Renal cortical epithelial cell (primary cell): Measurements from ENCODE around the gene FAM136A. TPM values are rescaled to one million over a fixed set of nuclear protein-coding genes. Genes with fewer than 3 reads are reported as not detected.
"Not testable (repeated sequence)": the region's sequence is repeated elsewhere in the genome, so short reads cannot be mapped to it uniquely, and the experiment has no call there.

Experiments
- DNase-seq: peaks from one replicate; pipeline ENCODE4 v3.0.0-alpha.2; 2011; ENCODE audit warnings: low read depth
- total RNA-seq: library from RNA; depleted of rRNA; stranded (reverse); fragments of >200 nt; gene quantifications from 2 replicates; pipeline ENCODE4 v1.2.3, GENCODE V29; 2014

The FAM136A gene
- 48.4 and 49.3 TPM in 2 replicates for total RNA-seq

GRCh38 chr2:70301344-70302194, at the start of gene FAM136A:
TSS of gene FAM136A (minus strand) at chr2:70302067. CDS start at chr2:70302011, 56 bp downstream.
- peak; percentile 35 for DNase-seq

- no peak for DNase-seq
These were observed 48.2 kb upstream of the FAM136A start for GRCh38 chr2:70349921-70350685.

GRCh38 chr2:70347831-70348230, 46.0 kb upstream of the FAM136A start:
- DNase-seq, result no peak

- DNase-seq, result peak; percentile 82
These were observed 42.3 kb upstream of the FAM136A start for GRCh38 chr2:70344195-70344594.

DNA sequence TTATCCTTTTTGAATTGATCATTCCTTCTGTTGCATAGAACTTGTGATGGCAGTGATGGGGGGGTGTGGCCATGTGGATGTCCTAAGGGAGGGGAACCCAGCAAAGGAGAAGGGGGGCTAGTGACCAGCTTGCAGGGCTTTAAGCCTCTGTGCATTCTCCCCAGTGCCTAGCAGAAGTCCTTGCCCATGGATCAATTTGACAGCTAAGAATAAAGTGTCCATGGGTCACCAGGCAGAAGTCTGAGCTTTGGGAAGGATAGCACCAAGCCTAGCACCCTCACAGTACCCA, 39.6 kb upstream of the FAM136A start:
- no peak for DNase-seq

- DNase-seq, result peak; percentile 42
These were observed 39.1 kb upstream of the FAM136A start for GRCh38 chr2:70340761-70341476.

GRCh38 chr2:70340075-70340474, 38.2 kb upstream of the FAM136A start:
- no peak for DNase-seq

DNA sequence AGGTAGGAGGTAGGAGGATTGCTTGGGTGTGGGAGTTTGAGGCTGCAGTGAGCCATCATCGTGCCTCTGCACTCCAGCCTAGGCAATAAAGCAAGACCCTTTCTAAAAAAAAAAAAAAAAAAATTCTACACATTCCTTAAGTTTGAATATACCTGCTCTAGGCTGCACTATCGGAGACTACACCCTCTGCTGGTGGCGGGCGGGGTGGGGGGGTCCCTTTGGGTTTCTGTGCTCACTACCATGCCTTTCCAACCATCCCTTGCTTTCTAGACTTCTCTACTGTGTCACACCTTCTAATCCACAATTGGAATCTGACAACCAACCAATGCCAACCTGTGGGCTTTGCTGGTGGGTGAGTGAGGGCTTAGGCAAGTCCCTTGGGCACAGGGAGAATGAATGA, 34.7 kb upstream of the FAM136A start:
- no peak for DNase-seq

DNA sequence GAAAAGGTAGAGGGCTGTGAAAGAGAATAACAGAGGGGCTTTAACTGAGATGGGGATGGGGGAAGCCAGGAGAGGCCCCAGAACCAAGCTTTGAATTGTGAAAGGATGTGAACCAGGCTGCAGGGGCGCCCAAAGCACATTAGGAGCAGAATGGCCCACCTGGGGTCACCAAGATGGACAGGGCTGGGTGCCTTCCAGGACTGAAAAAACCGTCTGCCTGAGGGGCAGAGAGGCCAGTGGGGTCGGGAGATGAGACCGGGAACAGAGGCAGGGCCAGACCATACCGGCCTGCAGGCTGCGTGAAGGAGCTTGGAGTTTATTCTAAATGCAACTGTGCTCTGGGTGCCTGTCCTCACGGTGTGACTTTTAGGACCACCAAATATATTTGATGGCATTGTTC, 29.1 kb upstream of the FAM136A start:
- no peak for DNase-seq

GRCh38 chr2:70330476-70330875, 28.6 kb upstream of the FAM136A start:
- DNase-seq, result no peak

DNA sequence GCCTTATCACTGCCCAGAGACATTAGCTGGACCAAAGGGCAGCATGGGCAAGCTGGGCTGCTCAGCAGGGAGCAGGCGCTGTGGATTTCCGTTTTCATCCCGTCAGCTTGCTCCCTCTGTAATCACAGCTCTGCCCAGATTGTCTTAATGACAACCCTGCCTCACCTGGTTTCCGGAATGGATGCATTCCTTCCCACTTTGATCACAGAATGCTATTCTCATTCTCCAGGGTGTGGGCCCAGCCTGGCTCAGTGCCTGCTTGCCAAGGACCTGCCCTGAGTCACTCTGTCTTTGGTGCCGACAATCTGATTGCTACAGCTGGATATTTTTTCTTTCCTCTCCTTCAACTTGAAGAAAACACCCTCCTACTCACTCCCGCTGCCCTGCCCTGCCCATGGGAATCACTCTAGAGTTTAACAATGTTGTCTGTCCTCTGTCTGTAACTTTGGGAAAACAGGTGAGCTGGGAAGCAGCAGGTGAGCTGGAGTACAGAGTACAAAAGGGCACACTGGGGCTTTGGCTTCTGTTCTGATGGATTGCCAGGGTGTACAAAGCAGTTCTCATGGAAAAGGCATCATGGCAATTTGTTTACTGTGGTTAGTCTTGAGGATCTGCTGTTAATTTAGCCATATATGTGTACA, 27.2 kb upstream of the FAM136A start:
- peak; percentile 83 for DNase-seq

- no peak for DNase-seq
These were observed 24.0 kb upstream of the FAM136A start for GRCh38 chr2:70325875-70326274.

DNA sequence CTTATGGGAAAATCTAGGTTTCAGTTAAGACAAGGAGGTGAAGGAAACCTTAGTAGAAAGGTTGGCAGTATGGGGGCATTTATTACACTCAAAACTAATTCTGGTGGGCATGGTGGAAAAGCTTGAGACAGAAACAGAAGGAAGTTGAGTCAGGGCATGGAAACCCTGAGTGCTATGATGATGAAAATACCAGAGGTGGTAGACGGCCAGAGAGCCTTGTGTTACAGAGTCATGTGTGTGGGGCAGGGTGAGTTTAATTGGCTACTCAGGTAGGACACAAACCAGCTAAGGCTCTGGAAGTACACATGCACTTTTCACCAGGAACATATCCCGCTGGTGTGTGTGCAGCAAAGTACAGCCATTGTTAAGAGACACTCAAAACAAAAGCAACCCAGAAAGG, 20.7 kb upstream of the FAM136A start:
- DNase-seq, result no peak

DNA sequence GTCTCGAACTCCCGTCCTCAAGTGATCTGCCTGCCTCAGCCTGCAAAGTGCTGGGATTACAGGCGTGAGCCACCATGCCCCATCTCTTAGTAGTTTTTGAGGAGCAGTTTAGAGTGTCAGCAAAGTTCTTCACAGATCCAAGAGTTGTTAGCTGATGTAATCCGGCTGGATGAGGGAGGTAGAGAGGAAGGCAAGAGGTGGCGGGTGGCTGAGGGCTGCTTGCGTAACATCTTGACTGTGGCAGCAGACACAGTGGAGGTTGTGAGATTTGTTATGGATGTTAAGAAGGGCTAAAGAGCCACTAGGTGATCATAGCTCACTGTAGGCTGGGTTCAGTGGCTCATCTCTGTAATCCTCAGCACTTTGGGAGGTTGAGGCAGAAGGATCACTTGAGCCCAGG, 19.5 kb upstream of the FAM136A start:
- DNase-seq, result no peak

- no peak for DNase-seq
These were observed 12.8 kb upstream of the FAM136A start for GRCh38 chr2:70314640-70315039.

GRCh38 chr2:70312560-70312959, 10.7 kb upstream of the FAM136A start:
- DNase-seq, result no peak

DNA sequence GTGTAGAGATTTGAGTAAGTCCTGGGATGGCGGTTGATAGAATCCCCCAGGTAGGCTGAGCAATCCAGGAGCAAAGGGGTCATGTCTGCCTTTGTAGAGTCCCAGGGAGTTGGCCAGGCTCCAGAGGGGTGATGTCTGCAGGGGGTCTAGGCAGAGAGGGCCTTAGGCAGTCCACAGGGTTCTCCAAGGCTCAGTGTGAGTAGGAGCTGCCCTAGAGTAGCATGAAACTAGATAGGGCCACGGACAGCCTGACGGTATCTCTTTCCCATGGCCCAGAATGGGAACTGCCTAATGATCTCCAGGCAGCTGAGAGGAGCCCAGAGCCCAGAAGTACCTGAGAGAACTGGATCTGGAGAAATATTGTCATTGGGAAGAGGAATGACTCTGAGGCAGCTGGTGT, 9.0 kb upstream of the FAM136A start:
- no peak for DNase-seq

GRCh38 chr2:70305531-70305930, 3.7 kb upstream of the FAM136A start:
- DNase-seq, result no peak

GRCh38 chr2:70304498-70304897, 2.6 kb upstream of the FAM136A start:
- no peak for DNase-seq

GRCh38 chr2:70303186-70303585, 1.3 kb upstream of the FAM136A start:
- DNase-seq, result no peak

- DNase-seq, result not testable (repeated sequence)
These were observed 304 bp upstream of the FAM136A start for GRCh38 chr2:70302195-70302546.

- DNase-seq, result no peak
These were observed 1.0 kb downstream of the FAM136A start for GRCh38 chr2:70300771-70301343.
